NCI-H128 (cell line): Measurements from ENCODE around the gene FILIP1.

Experiments used
- DNase-seq: peaks from one replicate; lab custom pipeline; 2025; ENCODE audit not compliant: unreplicated experiment; lab: John Stamatoyannopoulos, UW

The FILIP1 gene

DNA sequence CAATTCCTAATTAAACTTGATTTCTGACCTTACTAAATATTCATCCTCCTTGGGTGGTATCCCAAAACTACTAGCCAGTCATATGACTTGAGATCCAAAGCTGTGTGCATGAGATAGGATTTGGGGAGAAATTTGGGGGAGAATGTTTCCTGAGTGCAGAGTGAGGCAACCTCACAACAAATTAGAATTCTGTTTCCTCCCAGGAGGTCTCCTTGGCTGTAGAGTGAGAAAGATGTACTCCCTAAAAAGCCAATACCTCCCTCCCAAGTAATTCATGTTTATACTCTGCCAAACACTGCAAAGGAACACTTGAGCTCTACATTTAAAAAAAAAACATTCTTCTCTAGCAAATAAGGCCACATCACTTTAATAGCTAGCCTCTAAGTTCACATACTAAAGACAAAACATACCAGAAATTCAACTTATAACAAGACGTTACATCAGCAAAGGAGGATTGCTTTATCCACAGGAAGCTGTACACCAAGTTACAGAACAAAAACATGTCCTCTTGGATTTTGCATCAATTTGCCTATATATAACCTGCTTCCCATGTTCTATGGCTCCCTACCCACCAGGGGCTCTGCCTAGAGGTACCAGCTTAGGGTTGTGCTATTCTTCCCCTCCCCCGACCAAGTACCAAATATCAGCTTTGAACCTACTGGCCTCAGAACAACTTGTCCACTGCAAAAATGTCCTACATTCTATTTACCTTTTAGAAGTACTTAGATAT, 193.6 kb downstream of the FILIP1 start:
- DNase-seq: no peak

DNA sequence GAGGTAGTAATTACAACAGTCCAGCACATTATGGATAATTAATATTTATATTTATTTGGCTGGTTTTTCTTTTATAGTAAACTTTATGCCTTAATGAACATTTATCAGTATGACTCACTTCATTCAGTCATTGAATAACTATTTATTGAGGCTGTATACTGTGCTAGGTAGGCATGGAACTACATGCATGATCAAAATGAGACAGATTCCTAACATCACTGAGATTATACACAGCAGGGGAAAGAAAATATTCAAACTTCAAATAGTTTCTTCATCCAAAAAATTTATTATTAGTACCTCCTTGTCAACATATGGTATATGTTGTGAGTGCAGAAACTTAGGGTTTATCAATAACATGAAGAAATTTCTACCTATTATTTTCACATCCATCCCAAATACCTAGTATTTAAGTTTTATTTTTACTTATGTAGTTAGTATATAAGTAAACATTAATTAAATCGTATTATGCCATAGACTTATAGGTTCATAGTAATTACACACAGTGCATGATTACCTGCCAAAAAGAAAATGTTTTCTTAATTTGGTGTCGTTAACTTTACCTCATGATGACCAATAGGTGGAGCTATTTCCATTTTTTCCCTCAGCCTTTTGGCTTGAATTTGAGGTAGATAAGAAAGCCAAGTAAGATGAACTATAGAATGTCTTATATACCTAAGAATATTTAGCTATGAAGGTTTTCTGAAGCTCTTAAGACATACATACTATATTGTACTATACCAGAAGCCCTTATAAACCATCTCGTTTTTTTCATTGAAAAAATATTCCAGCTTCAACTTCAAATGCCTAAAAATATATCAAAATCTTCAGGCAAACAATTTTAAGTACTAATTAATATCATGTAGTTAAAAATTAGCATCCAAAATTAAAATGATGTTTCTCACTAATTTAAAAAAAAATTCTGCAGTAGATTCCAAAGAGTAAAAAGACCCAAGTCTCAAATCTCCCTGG, 196.5 kb downstream of the FILIP1 start:
- peak; percentile 7 for DNase-seq

DNA sequence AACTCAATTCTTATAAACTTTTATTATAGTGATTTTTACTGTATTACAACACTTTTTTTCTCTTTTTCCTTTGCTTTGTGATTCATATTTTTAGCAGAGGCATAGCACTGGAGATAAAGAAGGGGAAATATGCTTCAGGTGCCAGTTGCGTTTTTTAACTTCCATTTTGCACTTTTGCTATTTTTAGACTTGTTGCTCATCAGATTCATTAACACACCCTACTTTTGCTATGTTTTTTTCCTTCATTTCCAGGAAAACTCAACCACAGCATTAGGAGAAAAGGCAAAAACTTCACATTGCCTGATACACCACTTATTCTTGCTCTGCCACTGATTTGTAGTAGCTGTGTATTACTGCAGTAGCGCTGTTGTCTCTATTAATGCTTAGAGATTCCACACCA, 201.0 kb downstream of the FILIP1 start:
- no peak for DNase-seq

DNA sequence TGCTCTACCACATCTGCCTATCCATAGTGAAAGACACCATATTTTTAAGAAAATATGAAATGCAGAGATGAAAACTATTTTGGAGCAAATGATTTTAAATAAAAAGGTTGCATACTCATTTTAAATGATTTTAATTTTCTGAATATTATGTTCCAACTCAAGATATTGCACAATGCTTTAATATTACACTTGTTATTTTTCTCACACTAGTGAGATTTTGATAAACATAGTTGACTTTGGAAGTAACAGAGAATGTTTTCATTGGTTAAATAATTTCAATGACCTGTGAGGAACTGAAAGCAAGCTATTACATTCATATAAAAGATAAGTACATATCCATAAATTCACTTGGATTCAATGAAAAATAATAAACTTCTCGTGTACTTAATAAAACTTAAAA, 201.9 kb downstream of the FILIP1 start:
- no peak for DNase-seq

DNA sequence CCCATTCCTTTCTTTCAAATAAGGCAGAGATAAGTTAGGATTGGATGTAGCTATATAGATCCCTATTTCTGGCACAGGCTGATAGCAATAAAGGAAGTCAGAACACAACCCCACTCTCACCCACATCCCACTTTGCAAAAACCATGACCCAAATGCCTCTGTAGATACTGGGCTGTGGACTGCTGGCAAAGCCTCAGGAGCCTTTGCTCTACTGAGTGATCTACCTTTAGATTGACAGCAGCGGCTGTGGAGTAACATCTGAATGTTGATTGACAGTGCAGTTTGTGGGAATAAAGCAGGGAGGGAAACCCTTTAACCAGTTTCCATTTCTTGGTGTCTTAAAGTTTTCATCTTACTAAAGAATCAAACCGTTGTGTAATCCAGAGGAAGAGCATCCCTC, 202.3 kb downstream of the FILIP1 start:
- DNase-seq: no peak

DNA sequence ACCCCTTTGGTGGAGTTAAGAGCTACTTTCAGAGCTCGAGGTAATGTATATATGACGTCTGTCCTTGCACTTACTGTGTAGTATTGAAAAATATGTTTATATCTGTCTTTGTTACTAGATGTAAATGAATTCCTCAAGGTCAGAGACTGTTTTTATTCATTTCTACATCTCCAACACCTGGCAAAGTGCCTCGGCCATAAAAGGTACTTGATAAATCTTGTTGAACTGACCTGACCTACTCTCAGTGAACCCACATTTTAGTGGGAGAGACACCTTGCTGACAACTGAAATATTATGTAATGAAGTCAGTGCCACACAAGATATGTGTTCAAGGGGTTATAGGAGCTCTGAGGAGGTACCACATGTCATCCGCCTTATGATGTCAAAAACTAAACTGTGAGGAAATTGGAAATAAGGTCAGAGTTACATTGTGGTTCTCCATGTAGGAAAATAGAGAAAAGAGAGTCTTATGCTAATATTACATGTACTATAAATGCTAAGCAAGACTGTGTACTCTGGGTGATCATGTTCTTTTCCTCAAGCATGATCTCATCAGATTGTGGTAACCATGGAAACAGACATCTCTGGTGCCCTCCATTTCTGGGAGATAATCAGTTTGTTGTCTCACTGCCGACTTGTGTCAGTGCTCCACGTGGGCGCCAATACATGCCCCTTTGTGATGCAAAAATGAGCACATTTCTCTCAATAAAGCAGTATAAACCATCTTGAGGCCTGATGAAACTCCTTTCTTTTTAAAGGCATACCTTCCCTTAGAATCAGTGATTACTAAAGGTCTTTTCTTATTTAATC, 203.3 kb downstream of the FILIP1 start:
- DNase-seq: no peak

DNA sequence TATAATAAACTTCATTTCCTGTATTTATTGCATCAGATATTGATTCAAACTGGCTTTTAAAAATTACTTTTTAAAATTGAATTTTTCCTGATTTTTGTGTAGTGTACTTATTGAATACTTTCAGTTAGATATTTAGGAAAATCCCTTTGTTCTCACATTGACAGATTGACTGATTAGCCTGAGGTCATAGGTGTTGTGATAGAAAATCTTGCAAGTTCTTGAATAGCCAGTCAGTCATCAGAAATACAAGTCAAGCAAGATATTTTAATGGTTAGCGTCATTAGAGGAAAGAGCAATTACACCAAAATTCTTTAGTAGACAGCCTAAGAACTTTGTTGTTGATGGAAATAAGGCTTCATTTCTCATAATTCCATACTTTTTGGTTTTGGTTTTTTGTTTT, 205.6 kb downstream of the FILIP1 start:
- no peak for DNase-seq

- no peak for DNase-seq
These were observed 206.2 kb downstream of the FILIP1 start for GRCh38 chr6:75287424-75287823.

- no peak for DNase-seq
These were observed 206.6 kb downstream of the FILIP1 start for GRCh38 chr6:75286955-75287354.

- DNase-seq: no peak
These were observed 208.3 kb downstream of the FILIP1 start for GRCh38 chr6:75285283-75285639.

- peak; percentile 97 for DNase-seq
These were observed 208.8 kb downstream of the FILIP1 start, which contains the start of gene TMEM30A for GRCh38 chr6:75284632-75285282. TSS of gene TMEM30A (minus strand) at chr6:75284792. CDS start at chr6:75284638, 154 bp downstream.

DNA sequence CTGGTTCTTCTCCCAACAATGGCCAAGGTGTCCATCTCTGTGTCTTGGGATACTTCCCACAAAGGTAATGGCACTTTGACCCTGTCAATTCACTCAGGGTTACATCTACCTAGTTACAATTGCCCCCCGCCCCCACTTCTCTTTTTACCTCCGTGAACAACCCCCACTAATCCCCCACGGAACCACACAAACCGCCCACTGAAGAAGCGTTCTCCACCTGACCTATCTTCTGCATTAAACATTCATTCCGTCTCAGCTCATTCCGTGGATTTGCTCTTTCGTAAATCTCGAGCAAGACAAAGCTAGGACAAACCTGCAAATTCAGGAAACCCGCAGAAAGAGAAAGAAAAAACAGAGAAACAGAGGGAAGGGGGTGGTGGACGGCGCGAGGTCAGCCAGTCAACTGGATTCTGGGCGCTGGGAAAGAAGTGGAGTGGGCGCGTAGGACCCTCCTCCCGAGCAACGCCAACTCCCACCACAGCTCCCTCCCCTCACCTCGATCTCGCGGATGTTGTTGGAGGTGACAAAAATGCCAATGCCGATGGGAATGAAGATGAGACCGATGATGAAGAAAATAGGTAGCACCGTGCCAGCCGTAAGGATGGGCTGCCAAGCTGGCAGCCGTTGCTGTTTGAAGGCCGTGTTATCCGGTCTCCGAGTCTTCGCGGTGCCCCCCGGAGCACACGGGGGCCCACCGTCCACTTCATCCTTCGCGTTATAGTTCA, 209.5 kb downstream of the FILIP1 start:
- peak; percentile 18 for DNase-seq

- no peak for DNase-seq
These were observed 210.9 kb downstream of the FILIP1 start for GRCh38 chr6:75282706-75283105.

DNA sequence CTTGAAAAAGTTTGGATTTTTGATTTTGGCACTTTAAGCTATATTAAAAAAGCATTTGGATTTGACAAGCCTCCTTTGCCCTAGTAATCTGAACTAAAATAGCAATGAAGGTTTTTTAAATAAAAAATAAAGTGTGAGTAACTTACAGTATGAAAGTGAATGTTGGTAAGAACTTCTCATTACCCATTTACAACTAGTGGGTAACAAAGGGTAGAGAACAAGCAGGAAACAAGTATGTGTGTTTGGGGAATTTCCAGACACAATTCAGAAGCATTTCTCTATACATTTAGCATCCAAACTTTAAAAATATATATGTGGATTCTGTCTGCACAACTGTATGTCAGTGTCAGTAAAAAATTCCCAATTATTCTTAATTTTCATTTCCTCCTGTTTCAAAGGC, 211.9 kb downstream of the FILIP1 start:
- DNase-seq: no peak

DNA sequence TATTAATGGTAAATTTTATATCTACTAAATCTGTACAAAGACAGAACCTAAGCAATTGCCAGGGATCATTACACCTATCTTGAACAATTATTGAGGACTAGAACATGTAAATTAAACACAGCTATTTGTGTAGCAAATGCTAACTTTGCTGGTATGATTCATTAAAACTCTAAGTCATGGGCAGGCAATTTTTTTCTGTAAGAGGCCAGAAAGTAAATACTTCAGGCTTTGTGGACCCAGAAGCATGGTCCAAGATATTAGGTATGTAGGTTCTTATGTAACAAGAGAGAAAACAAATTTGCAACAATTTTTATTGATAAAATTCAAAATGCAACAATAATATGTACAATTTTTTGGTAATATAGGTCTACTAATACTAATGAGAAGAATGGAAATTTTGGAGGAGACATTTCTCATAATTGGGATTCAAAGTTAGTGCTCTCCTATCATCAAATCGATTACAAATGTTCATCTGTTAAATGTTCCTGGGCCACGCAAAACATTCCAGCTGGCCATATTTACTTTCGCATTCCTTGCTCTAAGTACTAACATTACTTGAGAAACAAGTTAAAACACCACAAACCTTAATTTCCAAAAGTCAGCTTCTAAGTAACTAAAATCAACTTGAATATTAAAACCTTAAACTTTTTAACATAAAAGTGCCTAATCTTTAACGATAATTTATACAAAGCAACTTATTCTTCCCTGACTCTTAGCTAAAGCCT, 213.3 kb downstream of the FILIP1 start:
- no peak for DNase-seq

GRCh38 chr6:75279418-75279817, 214.2 kb downstream of the FILIP1 start:
- no peak for DNase-seq

DNA sequence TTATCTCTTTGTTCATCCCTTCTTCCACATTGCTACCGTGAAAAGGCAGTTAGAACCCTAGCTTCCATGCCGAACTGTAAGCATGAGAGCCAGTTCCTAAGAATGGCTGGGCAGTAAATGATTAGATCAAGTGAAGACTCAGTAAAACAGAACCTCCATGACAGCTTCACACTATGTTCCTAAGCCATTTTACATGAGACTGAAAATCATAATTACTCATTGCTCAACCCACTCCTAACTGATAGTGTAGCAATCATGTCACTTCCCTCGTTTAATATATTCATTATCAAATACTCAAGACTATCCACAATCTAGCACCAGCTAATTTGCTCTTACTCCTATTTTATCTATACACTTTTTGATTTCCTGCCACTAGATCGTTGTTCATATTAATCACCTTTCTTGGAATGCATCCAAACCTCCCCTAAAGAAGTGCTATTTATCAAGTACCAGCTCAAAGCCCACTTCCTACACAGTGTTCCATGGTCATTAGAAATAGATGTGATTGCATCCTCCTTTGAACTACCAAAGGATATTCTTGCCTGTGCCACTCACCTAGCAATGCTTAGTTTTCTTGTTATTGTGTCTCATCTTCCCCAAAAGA, 215.0 kb downstream of the FILIP1 start:
- DNase-seq: no peak

GRCh38 chr6:75275067-75275466, 218.5 kb downstream of the FILIP1 start:
- DNase-seq: no peak

- no peak for DNase-seq
These were observed 220.6 kb downstream of the FILIP1 start for GRCh38 chr6:75273009-75273408.
